ENCODE data around the gene MYOCOS.

DNA sequence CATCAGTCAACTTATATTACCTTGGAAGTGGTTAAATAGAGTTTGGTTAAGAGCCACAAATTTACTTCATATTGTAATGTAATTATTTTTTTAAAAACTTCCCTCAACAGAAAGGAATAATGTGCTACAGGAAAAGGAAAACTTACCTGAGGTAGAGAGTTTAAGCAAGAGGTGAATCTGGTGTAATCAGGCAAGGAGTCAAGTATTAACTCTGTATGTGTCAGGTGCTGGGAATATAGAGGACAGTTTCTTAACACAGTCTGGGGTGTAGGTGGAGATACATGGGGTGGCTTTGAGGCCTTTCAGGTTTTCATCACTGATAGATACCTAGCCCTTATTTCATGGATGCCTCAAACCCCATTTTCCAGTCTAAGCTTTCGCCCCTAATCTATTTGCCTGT is 25.9 kb upstream of the MYOCOS start:
- no peak for TF ChIP-seq EZH2phosphoT487 (IDR thresholded peaks at IDR 0.05; ENCODE audit: borderline replicate concordance)
- TF ChIP-seq CTCF (conservative IDR thresholded peaks at IDR 0.05; ENCODE audit: low read length): no peak
